GM21786 (cell line): ENCODE measurements around the gene CHD6.
"Not testable (repeated sequence)": the region's sequence is repeated elsewhere in the genome, so short reads cannot be mapped to it uniquely, and the experiment has no call there.

ENCODE experiments used
- ATAC-seq: cut with Tn5 transposase; IDR thresholded peaks from one replicate; pipeline ENCODE4 v1.9.1; 2021; ENCODE audit not compliant: unreplicated experiment

Gene CHD6

DNA sequence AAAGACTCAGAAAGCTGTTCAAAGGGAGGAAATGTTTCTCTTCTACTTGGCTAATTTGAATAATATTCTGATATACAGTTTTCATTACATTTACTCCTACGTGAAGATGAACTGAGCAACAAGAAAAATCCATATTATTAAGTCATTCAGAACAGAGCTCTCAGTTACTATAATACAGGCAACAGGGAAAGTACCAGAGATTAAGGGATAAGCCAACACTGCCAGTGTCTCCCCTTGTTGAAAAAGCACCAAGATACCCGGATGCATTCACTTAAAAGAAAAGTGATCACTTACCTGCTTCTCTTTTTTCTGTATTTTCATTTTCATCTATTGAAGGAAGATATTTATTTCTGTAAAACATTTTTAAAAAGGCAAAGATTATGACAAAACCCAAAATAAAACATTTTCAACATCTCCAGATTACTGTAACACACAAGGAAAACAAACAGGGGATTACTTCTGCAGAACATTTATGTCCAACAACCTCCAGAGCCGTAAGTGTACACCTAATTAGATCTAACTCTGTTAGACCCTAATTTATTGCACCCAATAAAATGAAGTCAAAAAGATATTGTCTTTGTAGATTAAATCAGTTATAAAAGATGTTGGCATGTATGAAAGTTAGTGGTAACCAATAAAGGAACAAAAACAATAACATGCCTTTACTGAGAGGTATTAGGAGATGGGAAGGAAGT is 67.0 kb downstream of the CHD6 start:
- no peak for ATAC-seq

DNA sequence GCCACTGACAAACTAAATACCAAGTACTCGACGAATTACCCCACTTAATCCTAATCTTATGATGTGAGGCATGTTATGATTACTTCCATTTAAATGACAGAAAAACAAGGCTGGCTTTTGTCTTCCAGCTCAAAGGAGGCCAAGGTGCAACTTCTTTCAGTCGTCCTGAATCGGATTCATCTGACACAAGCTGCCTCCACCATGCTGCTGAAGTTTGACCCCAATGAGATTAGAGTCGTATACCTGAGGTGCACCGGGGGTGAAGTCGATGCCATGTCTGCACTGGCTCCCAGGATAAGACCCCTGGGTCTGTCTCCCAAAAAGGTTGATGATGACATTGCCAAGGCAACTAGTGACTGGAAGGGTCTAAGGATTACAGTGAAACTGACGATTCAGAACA is 71.0 kb downstream of the CHD6 start:
- no peak for ATAC-seq

DNA sequence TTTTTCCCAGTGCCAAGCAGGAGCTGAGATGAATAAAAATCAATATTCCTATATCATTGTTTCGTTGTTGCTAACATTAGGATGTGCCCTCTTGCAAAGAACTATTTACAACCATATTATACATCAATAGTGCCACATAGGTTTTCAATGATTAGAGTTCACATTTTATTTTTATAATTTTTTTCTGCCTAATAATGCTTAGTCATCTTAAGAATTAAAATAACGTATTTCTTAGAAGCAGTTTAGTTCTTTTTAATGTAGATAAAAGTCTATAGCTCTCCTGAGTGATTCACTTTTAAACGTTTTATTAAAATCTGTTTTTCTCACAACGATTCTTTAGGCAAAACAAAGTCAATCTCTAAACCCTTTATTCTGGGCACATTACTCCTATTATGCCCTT is 71.6 kb downstream of the CHD6 start:
- no peak for ATAC-seq

DNA sequence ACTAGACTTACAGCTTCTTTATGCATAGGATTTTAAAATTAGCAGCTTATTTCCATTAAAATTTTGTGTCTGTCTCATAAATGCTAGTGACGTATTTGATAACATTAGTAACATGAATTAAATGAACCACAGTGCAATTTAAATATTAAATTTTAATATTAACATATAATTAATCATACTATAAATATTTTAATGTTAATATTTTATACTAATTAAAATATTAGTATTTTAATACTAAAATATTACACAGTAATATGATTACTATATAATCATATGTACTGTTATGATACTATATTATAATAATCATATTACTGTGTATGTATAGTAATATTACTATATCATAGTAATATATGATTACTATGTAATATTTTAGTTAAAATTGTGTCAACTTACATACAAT is 73.7 kb downstream of the CHD6 start:
- ATAC-seq = no peak

GRCh38 chr20:41540918-41541317 is 77.3 kb downstream of the CHD6 start:
- no peak for ATAC-seq

DNA sequence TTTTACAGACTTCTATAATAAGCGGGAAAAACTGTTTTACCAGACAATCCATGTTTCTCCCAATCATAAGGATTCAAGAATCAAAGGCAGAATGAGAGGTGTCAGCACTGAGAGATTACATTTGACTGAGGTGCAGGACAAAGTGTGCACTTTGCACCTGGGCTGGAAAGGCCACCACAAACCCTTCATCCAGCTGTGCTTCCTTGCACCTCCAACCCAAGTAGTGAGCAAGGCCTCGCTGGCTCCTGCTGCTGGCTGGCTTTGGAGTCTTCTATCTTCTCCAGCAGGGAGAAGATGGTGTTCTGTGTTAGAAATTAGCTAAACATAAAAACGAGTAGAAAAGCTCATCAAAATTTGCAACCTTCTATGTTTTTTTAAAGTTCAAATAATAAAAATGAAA is 77.7 kb downstream of the CHD6 start:
- no peak for ATAC-seq

- no peak for ATAC-seq
Observed at GRCh38 chr20:41538810-41539596, 79.2 kb downstream of the CHD6 start.

- ATAC-seq = no peak
Observed at GRCh38 chr20:41537865-41538264, 80.3 kb downstream of the CHD6 start.

DNA sequence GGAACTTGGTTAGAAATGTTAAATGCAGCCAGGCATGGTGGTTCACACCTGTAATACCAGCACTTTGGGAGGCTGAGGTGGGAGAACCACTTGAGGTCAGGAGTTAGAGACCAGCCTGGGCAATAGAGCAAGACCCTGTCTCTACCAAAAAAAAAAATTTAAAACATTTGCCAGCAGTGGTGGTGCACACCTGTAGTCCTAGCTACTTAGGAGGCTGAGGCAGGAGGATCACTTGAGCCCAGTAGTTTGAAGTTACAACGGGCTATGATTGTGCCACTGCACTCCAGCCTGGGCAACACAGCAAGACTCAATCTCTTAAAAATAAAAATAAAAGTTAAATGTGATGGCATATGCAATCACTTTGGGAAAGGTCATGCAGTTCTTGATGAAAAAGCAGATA is 82.6 kb downstream of the CHD6 start:
- ATAC-seq = not testable (repeated sequence)

- ATAC-seq = no peak
Observed at GRCh38 chr20:41534842-41535241, 83.3 kb downstream of the CHD6 start.

GRCh38 chr20:41534170-41534569 is 84.0 kb downstream of the CHD6 start:
- ATAC-seq = no peak

GRCh38 chr20:41533537-41534136 is 84.5 kb downstream of the CHD6 start:
- no peak for ATAC-seq

GRCh38 chr20:41532935-41533334 is 85.2 kb downstream of the CHD6 start:
- no peak for ATAC-seq

- ATAC-seq = no peak
Observed at GRCh38 chr20:41531518-41532275, 86.5 kb downstream of the CHD6 start.

DNA sequence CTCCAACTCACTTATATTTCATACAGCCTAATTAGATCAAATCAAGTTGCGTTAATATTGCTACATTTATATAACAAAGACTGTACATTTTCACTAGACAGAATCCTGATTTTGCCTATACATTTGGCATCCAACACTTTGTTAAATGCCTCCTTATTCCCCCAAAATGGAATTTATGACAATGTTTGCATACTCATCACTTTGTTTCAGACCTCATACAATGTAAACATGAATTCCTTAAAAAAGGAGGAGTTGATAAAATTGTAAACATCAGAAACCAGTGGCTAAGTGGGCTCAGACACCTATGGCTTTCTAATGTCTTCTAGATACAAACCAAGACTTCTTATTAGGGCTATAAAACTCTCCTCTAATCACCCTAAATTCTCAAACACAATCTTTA is 87.3 kb downstream of the CHD6 start:
- no peak for ATAC-seq

- no peak for ATAC-seq
Observed at GRCh38 chr20:41526327-41526726, 91.8 kb downstream of the CHD6 start.

- no peak for ATAC-seq
Observed at GRCh38 chr20:41524980-41525613, 93.1 kb downstream of the CHD6 start.

DNA sequence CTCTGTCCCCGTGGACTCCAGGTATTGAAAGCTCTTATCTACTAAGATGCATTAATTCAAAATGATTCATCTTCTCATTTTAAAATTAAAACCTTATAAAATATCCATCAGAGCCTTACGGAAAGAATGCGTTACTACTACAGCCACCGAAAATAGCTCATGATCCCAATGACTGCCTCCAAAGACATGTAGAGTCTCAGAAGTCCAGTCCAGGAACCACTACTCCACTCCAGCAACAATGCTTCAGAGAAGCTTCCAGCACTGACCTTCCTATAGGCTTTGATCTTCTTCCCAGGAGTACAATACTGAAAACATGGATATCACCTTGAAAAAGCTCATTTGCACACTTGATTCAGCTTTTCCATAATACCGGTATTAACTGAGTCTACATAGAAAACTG is 94.3 kb downstream of the CHD6 start:
- ATAC-seq = no peak

DNA sequence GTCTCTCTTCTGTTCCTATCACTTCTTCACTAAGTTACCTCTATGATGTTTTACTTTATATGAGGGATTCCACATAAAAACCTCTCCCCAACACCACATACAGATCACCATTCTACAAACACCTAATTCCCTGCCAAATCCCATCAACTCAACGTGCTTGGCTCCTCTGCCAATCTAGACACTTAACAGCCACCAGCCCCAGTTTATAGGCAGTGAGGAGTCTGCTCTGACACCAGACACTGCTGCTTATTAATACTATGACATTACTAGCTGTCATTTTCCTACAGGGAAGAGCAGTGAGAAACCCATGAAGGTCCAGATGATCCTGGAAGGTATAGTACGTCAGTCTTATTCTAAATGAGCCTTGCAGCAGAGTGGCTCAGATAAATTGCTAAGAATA is 104.3 kb downstream of the CHD6 start:
- ATAC-seq = no peak

DNA sequence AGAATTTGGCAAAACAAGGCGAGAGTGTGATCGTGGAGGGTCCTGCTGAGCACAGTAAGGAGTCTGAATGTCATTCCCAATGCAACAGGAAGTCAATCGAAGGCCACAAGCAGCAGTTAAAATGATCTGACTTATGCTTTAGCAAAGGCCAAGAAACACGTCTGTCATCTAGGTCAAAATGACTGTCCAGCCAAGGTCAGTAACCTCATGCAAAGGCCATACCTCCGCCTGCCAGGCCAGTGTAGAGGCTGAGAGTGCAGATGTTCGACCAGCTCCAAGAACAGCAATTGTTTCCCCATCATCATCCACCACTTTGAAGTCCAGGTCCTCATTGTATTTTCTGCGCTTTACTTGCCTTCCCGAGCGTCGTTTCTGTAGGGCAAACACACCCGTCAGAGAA is 105.6 kb downstream of the CHD6 start:
- ATAC-seq = no peak

DNA sequence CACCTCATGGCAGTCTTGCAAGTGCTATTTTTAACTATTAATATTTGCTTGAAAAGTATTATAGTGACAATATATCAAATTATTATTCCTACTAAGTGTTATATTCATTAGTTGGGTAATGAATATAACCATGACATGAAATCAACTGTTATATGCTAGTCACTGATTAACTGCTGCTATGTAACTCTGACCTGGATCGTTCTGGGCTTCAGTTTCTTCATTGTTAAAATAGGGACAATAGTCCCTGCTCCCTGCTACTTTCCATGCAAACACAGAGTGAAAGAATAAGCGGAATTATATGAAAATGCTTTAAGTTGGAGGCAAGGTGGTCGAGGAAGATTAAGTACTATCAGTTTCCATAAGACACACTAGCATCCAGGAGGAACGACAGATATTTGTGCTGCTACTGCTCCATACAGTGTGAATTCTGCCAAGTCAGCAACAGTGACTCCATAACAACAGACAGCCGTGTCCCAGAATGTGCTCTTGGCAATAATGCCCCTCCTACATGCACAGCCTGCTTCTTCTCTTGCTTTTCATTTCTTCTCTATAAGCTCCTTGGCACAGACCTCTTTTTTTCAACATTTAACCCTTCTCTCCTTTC is 107.2 kb downstream of the CHD6 start:
- ATAC-seq = no peak
